Astrocyte (in vitro differentiated cells and primary cell): Measurements from ENCODE around the gene ZNF117. TPM values are rescaled to one million over a fixed set of nuclear protein-coding genes. Genes with fewer than 3 reads are reported as not detected.
"Not testable (repeated sequence)": the region's sequence is repeated elsewhere in the genome, so short reads cannot be mapped to it uniquely, and the experiment has no call there.

ENCODE experiments used
- DNase-seq: peaks from one replicate; pipeline ENCODE4 v3.0.0-alpha.2; 2010; ENCODE audit warnings: low read depth
- FAIRE-seq: peaks from 2 replicates; lab custom pipeline; 2011; peaks lifted over from hg19 to GRCh38; lab: Jason Lieb, UNC
- H2AFZ ChIP-seq: 2 replicates; pipeline ENCODE4 v1.6.0; 2012; ENCODE audit warnings: low read depth, low read length, inconsistent platforms
- H3K27ac ChIP-seq: 2 replicates; pipeline ENCODE4 v1.5.1; 2011; ENCODE audit warnings: low read depth, low read length, inconsistent platforms
- H3K27me3 ChIP-seq: 2 replicates; pipeline ENCODE4 v1.6.0; 2011; ENCODE audit warnings: low read length, inconsistent platforms; ENCODE audit not compliant: insufficient read depth
- H3K36me3 ChIP-seq: 2 replicates; pipeline ENCODE4 v1.5.1; 2011; ENCODE audit warnings: low read length, inconsistent platforms; ENCODE audit not compliant: insufficient read depth
- H3K4me1 ChIP-seq: 2 replicates; pipeline ENCODE4 v1.5.1; 2011; ENCODE audit warnings: low read length, inconsistent platforms; ENCODE audit not compliant: insufficient read depth
- H3K4me2 ChIP-seq: 2 replicates; pipeline ENCODE4 v1.6.0; 2012; ENCODE audit warnings: low read length, inconsistent platforms
- H3K4me3 ChIP-seq: 2 replicates; pipeline ENCODE4 v1.5.1; 2011; ENCODE audit warnings: low read depth, mild to moderate bottlenecking, low read length, inconsistent platforms; ENCODE audit not compliant: insufficient read depth
- H3K79me2 ChIP-seq: 2 replicates; pipeline ENCODE4 v1.6.0; 2012; ENCODE audit warnings: mild to moderate bottlenecking, low read length, inconsistent platforms; ENCODE audit not compliant: insufficient read depth
- H3K9ac ChIP-seq: 2 replicates; pipeline ENCODE4 v1.6.0; 2012; ENCODE audit warnings: mild to moderate bottlenecking, low read length, inconsistent platforms
- H3K9me3 ChIP-seq: 2 replicates; pipeline ENCODE4 v1.5.1; 2012; ENCODE audit warnings: low read depth, mild to moderate bottlenecking, low read length, inconsistent platforms; ENCODE audit not compliant: insufficient read depth
- H4K20me1 ChIP-seq: 2 replicates; pipeline ENCODE4 v1.6.0; 2012; ENCODE audit warnings: low read length, inconsistent platforms; ENCODE audit not compliant: insufficient read depth
- H3K27ac Mint-ChIP-seq: one replicate; pipeline ENCODE4 v1.8.0; 2021; ENCODE audit warnings: mild to moderate bottlenecking, mixed read lengths; ENCODE audit not compliant: unreplicated experiment
- H3K27me3 Mint-ChIP-seq: one replicate; pipeline ENCODE4 v1.8.0; 2021; ENCODE audit warnings: low read depth, mixed read lengths; ENCODE audit not compliant: unreplicated experiment
- H3K36me3 Mint-ChIP-seq: one replicate; pipeline ENCODE4 v1.8.0; 2021; ENCODE audit warnings: low read depth, mixed read lengths; ENCODE audit not compliant: unreplicated experiment
- H3K4me1 Mint-ChIP-seq: one replicate; pipeline ENCODE4 v1.8.0; 2021; ENCODE audit warnings: low read depth, mixed read lengths; ENCODE audit not compliant: unreplicated experiment
- H3K4me3 Mint-ChIP-seq: one replicate; pipeline ENCODE4 v1.8.0; 2021; ENCODE audit warnings: mild to moderate bottlenecking, moderate library complexity, mixed read lengths; ENCODE audit not compliant: unreplicated experiment
- H3K9me3 Mint-ChIP-seq: one replicate; pipeline ENCODE4 v1.8.0; 2021; ENCODE audit warnings: mild to moderate bottlenecking, mixed read lengths; ENCODE audit not compliant: unreplicated experiment
- CTCF ChIP-seq: IDR thresholded peaks from 2 replicates; pipeline ENCODE4 v1.5.1; 2011; ENCODE audit warnings: low read depth, mild to moderate bottlenecking, inconsistent platforms, low read length, moderate library complexity; ENCODE audit not compliant: insufficient read depth
- EZH2 ChIP-seq: IDR thresholded peaks from 2 replicates; pipeline ENCODE4 v1.6.1; 2012; ENCODE audit warnings: mild to moderate bottlenecking, low read length, inconsistent platforms; ENCODE audit not compliant: insufficient read depth
- total RNA-seq: library from RNA; stranded (reverse); gene quantifications from 2 replicates; pipeline ENCODE4 v1.2.1, GENCODE V29; 2021

The ZNF117 gene
- total RNA-seq, 1 donor from 2014 or later: 10.2 TPM

- Histone ChIP-seq H3K4me2 (no peak overlapping the region), H3K27ac (no peak overlapping the region), H4K20me1 (no peaks in the 10 kb centered on the region), H3K79me2 (no peaks in the 10 kb centered on the region), H3K9me3 (peaks cover 5% of the 10 kb centered on the region), H3K4me3 (no peak overlapping the region), H2AFZ (no peak overlapping the region), H3K27me3 (no peaks in the 10 kb centered on the region), H3K9ac (no peak overlapping the region), H3K36me3 (no peaks in the 10 kb centered on the region), H3K4me1 (no peaks in the 10 kb centered on the region)
- Mint-ChIP-seq H3K9me3 (peaks cover 3% of the 10 kb centered on the region), H3K27me3 (no peaks in the 10 kb centered on the region), H3K36me3 (peaks cover 5% of the 10 kb centered on the region), H3K27ac (no peak overlapping the region), H3K4me3 (no peak overlapping the region), H3K4me1 (no peaks in the 10 kb centered on the region)
- TF ChIP-seq EZH2: no peak
- TF ChIP-seq CTCF: no peak
- DNase-seq (no peak), FAIRE-seq (no peak)
Observed at GRCh38 chr7:64938540-64938939, 52.3 kb downstream of the ZNF117 start.

GRCh38 chr7:64934478-64934877 lies 56.4 kb downstream of the ZNF117 start:
- no peak for FAIRE-seq
- Mint-ChIP-seq H3K4me3 (no peak overlapping the region), H3K9me3 (peaks cover 16% of the 10 kb centered on the region), H3K4me1 (no peaks in the 10 kb centered on the region), H3K27ac (no peak overlapping the region), H3K27me3 (no peaks in the 10 kb centered on the region), H3K36me3 (peaks cover 11% of the 10 kb centered on the region)
- Histone ChIP-seq H3K79me2 (no peaks in the 10 kb centered on the region), H3K4me2 (no peak overlapping the region), H3K4me1 (no peaks in the 10 kb centered on the region), H3K36me3 (no peaks in the 10 kb centered on the region), H3K9me3 (peaks cover 2% of the 10 kb centered on the region), H3K27me3 (no peaks in the 10 kb centered on the region), H3K9ac (no peak overlapping the region), H2AFZ (no peak overlapping the region), H3K27ac (no peak overlapping the region), H3K4me3 (no peak overlapping the region), H4K20me1 (no peaks in the 10 kb centered on the region)
- TF ChIP-seq EZH2: no peak
- no peak for TF ChIP-seq CTCF
- DNase-seq: no peak

GRCh38 chr7:64928252-64929187 lies 62.3 kb downstream of the ZNF117 start:
- H3K9me3 ChIP-seq, H3K4me3 Mint-ChIP-seq: not testable (repeated sequence)
- H3K9me3 Mint-ChIP-seq: peaks cover 46% of the 10 kb centered on the region

More at GRCh38 chr7:64928252-64929187, 62.3 kb downstream of the ZNF117 start:
- H3K27me3 ChIP-seq, H3K27ac ChIP-seq, H4K20me1 ChIP-seq, DNase-seq, H3K27ac Mint-ChIP-seq, H3K9ac ChIP-seq, H2AFZ ChIP-seq, H3K4me1 Mint-ChIP-seq, H3K79me2 ChIP-seq, H3K4me1 ChIP-seq, H3K4me3 ChIP-seq, H3K4me2 ChIP-seq, H3K27me3 Mint-ChIP-seq: not testable (repeated sequence)
- H3K36me3 Mint-ChIP-seq: peaks cover 53% of the 10 kb centered on the region
- peak; percentile 43 for FAIRE-seq
- peaks cover 11% of the 10 kb centered on the region for H3K36me3 ChIP-seq

Other genes with a start within 250 kb of the ZNF117 start
- gene ZNF138, start 196.6 kb downstream of the ZNF117 start, total RNA-seq: 3.5 and 5.7 TPM in 2 replicates
- gene ZNF273, start 87.8 kb downstream of the ZNF117 start, total RNA-seq: 3.5 and 5.0 TPM in 2 replicates
- 17.8 and 20.2 TPM in 2 replicates for gene ERV3-1, start 15.7 kb upstream of the ZNF117 start, total RNA-seq